GM12878 (cell line): Measurements from ENCODE around the gene CAPZB. TPM values are rescaled to one million over a fixed set of nuclear protein-coding genes. Genes with fewer than 3 reads are reported as not detected.
A peak's percentile ranks its signal among the peaks of the same experiment; 100 is the strongest.

Experiments
- ATAC-seq: fragments of 200-7000 bp; cut with Tn5 transposase; 3 replicates; pipeline ENCODE4 v1.9.1; 2020; ENCODE audit warnings: mild to moderate bottlenecking, moderate library complexity
- BruUV-seq: library from RNA; stranded (reverse); fragments of 400-500 nt; replicated peaks from 2 replicates; lab custom pipeline; 2021; lab: Mats Ljungman, UMichigan
- CTCF ChIA-PET: fragments of 300-600 bp; sonication (Branson Sonifier 250); formaldehyde crosslinking; extraction: SDS; loops from one replicate; lab custom pipeline; 2021; ENCODE audit warnings: inconsistent platforms; lab: Yijun Ruan, JAX
- POLR2A ChIA-PET: fragments of 350-600 bp; formaldehyde crosslinking; extraction: SDS; loops from one replicate; lab custom pipeline; 2021; ENCODE audit warnings: inconsistent platforms; lab: Charles Lee
- RAD21 ChIA-PET: fragments of 300-600 bp; sonication (Branson Sonifier 250); formaldehyde crosslinking; loops from one replicate; lab custom pipeline; 2023; ENCODE audit warnings: antibody characterized with exemption; ENCODE audit not compliant: unreplicated experiment; lab: Charles Lee
- SMC1A ChIA-PET: fragments of 300-600 bp; sonication (Branson Sonifier 250); formaldehyde crosslinking; loops from one replicate; lab custom pipeline; 2023; ENCODE audit not compliant: unreplicated experiment, uncharacterized antibody; lab: Charles Lee
- DNase-seq: peaks from one replicate; pipeline ENCODE4 v3.0.0-alpha.2; 2011; ENCODE audit warnings: low read depth, low spot score
- FAIRE-seq: peaks from 3 replicates; lab custom pipeline; 2011; peaks lifted over from hg19 to GRCh38; lab: Jason Lieb, UNC
- H2AFZ ChIP-seq: 2 replicates; pipeline ENCODE4 v1.6.0; 2011; ENCODE audit warnings: low read depth, low read length, control low read depth; ENCODE audit not compliant: control insufficient read depth
- H3K27ac ChIP-seq: 2 replicates; pipeline ENCODE4 v1.5.1; 2011; ENCODE audit warnings: control low read depth; ENCODE audit not compliant: control insufficient read depth, insufficient read depth
- H3K27me3 ChIP-seq, 2 experiments: replicated peaks in 1 of 2; 2 replicates each; pipeline versions ENCODE4 v1.6.0 to v1.6.1; 2011; ENCODE audit warnings: low read length in 1 of 2; ENCODE audit not compliant: control insufficient read depth in 2 of 2, insufficient read depth in 2 of 2
- H3K36me3 ChIP-seq, 2 experiments: 2 replicates each; pipeline ENCODE4 v1.5.1; 2011; ENCODE audit warnings: low read length in 1 of 2; ENCODE audit not compliant: control insufficient read depth in 2 of 2, insufficient read depth in 2 of 2
- H3K4me1 ChIP-seq: 2 replicates; pipeline ENCODE4 v1.6.1; 2011; ENCODE audit warnings: mild to moderate bottlenecking, low read length, moderate library complexity, mixed read lengths; ENCODE audit not compliant: control insufficient read depth, insufficient read depth
- H3K4me2 ChIP-seq: 2 replicates; pipeline ENCODE4 v1.6.0; 2011; ENCODE audit warnings: control low read depth; ENCODE audit not compliant: control insufficient read depth, insufficient read depth
- H3K4me3 ChIP-seq: fragments of 200-600 bp; sonication (generic); 2 replicates; pipeline ENCODE4 v1.5.1; 2016
- H3K79me2 ChIP-seq: 2 replicates; pipeline ENCODE4 v1.6.0; 2011; ENCODE audit warnings: low read length; ENCODE audit not compliant: control insufficient read depth, insufficient read depth
- H3K9ac ChIP-seq: 2 replicates; pipeline ENCODE4 v1.8.0; 2011; ENCODE audit warnings: low read length, control low read depth, mixed read lengths; ENCODE audit not compliant: control insufficient read depth, insufficient read depth
- H3K9me3 ChIP-seq: replicated peaks from 3 replicates; pipeline ENCODE4 v1.5.1; 2011; ENCODE audit warnings: mild to moderate bottlenecking, low read length; ENCODE audit not compliant: control insufficient read depth, insufficient read depth
- H4K20me1 ChIP-seq: 2 replicates; pipeline ENCODE4 v1.6.0; 2011; ENCODE audit not compliant: control insufficient read depth, insufficient read depth
- BRCA1 ChIP-seq: IDR thresholded peaks from 2 replicates; pipeline ENCODE4 v1.6.1; 2011; ENCODE audit warnings: low read depth, low read length, improper control_type of control experiment
- CBX5 ChIP-seq: sonication (generic); IDR thresholded peaks from 2 replicates; pipeline ENCODE4 v1.6.1; 2016; ENCODE audit warnings: low read depth, moderate library complexity, mild to moderate bottlenecking, inconsistent platforms
- CEBPZ ChIP-seq: fragments of 150-350 bp; IDR thresholded peaks from 2 replicates; pipeline ENCODE4 v1.6.1; 2016; ENCODE audit warnings: low read depth, low read length
- CHD1 ChIP-seq: IDR thresholded peaks from 2 replicates; pipeline ENCODE4 v1.6.1; 2012; ENCODE audit warnings: low read depth, low read length, improper control_type of control experiment
- CREB1 ChIP-seq: IDR thresholded peaks from 2 replicates; pipeline ENCODE4 v1.6.1; 2012; ENCODE audit warnings: low read depth, mild to moderate bottlenecking, inconsistent platforms
- EGR1 ChIP-seq, 2 experiments: IDR thresholded peaks; 1 replicate in 1 of 2; 2 replicates in 1 of 2; pipeline ENCODE4 v1.6.1; 2011 to 2012; ENCODE audit warnings: low read depth in 2 of 2, low read length in 2 of 2, borderline replicate concordance in 1 of 2, mild to moderate bottlenecking in 1 of 2, moderate library complexity in 1 of 2
- JUNB ChIP-seq: IDR thresholded peaks from 2 replicates; pipeline ENCODE4 v1.6.1; 2016; ENCODE audit warnings: antibody characterized with exemption, mild to moderate bottlenecking
- MAX ChIP-seq: IDR thresholded peaks from 2 replicates; pipeline ENCODE4 v1.6.1; 2012; ENCODE audit warnings: low read depth, low read length, improper control_type of control experiment
- NRF1 ChIP-seq: conservative IDR thresholded peaks from 2 replicates; pipeline ENCODE4 v1.6.1; 2011; ENCODE audit warnings: mild to moderate bottlenecking, low read depth, low read length, improper control_type of control experiment
- PAX8 ChIP-seq: fragments of 450-650 bp; IDR thresholded peaks from 2 replicates; pipeline ENCODE4 v1.6.1; 2017; ENCODE audit warnings: mild to moderate bottlenecking, moderate library complexity
- RELA ChIP-seq: fragments of 450-650 bp; IDR thresholded peaks from 2 replicates; pipeline ENCODE4 v1.8.0; 2014; ENCODE audit warnings: borderline replicate concordance; ENCODE audit not compliant: partially characterized antibody
- SPI1 ChIP-seq: IDR thresholded peaks from 2 replicates; pipeline ENCODE4 v1.6.1; 2011; ENCODE audit warnings: low read depth, mild to moderate bottlenecking, low read length, moderate library complexity, borderline replicate concordance; ENCODE audit not compliant: insufficient read depth
- ZNF687 ChIP-seq: fragments of 450-650 bp; IDR thresholded peaks from 2 replicates; pipeline ENCODE4 v1.6.1; 2017; ENCODE audit warnings: mild to moderate bottlenecking, moderate library complexity
- WGBS: methylation state at CpG from one replicate; pipeline ENCODE4 v1.1.6; 2016; ENCODE audit warnings: low lambda C conversion rate; ENCODE audit not compliant: insufficient replicate concordance, insufficient coverage; ENCODE audit errors: missing lambda C conversion rate; 5-methylcytosine and 5-hydroxymethylcytosine counted together
- in situ Hi-C: fragments of 300-500 bp; cut with MboI; formaldehyde crosslinking; loops from 9 replicates; pipeline ENCODE4 v1.14.3; 2018; ENCODE audit warnings: mixed read lengths
- intact Hi-C: fragments of 100-400 bp; cut with micrococcal nuclease; formaldehyde crosslinking; loops from one replicate; pipeline ENCODE4 v1.14.2; 2022; ENCODE audit not compliant: unreplicated experiment
- polyA plus RNA-seq, 11 experiments: library from polyadenylated mRNA; depleted of rRNA in 4 of 11; unstranded in 6 of 11; stranded (reverse) in 5 of 11; fragments of >200 nt; fragmentation: Nextera tagmentation in 4 of 11; fragmentation: Illumina TruSeq in 1 of 11; extraction: Ambion mirVana in 4 of 11; extraction: Trizol in 1 of 11; gene quantifications; 1 replicate in 1 of 11; 2 replicates in 10 of 11; pipeline versions ENCODE4 v1.2.1 to v1.2.3, GENCODE V29; 2011 to 2016; ENCODE audit warnings: inconsistent platforms in 2 of 11, missing spikeins in 2 of 11, low read depth in 1 of 11
- total RNA-seq, 4 experiments: library from RNA; depleted of rRNA in 3 of 4; stranded (reverse); fragments of >200 nt in 3 of 4; fragmentation: Illumina TruSeq in 1 of 4; extraction: Trizol in 1 of 4; gene quantifications; 2 replicates each; pipeline versions ENCODE4 v1.2.1 to v1.2.3, GENCODE V29; 2013 to 2021

CAPZB gene
- total and polyA plus RNA-seq, 10 of the 15 experiments (the other 5 are each of a cell fraction or from before 2014, with no cell fraction given) = 104 to 454 (median 213) TPM

GRCh38 chr1:19418503-19418971 is 66.8 kb downstream of the CAPZB start (continued):
- TF ChIP-seq CHD1 = no peak
- no peak for TF ChIP-seq RELA
- no peak for TF ChIP-seq NRF1
- TF ChIP-seq CEBPZ = no peak
- no peak for TF ChIP-seq CBX5
- no peak for TF ChIP-seq EGR1 (IDR thresholded peaks at IDR 0.05; ENCODE audit: borderline replicate concordance in 1 of 2, low read depth in 2 of 2, low read length in 2 of 2)
- TF ChIP-seq CREB1 = no peak

GRCh38 chr1:19416921-19417470 is 68.3 kb downstream of the CAPZB start:
- no peaks in the 10 kb centered on the region for H3K9me3 ChIP-seq
- in situ Hi-C loops = no loop called here
- DNase-seq = no peak
- 81% methylated on average over 6 of the region's 6 CpGs for WGBS
- TSS peak; percentile 23 for BruUV-seq
- peaks cover 34% of the 10 kb centered on the region for H3K79me2 ChIP-seq
- no peak for TF ChIP-seq ZNF687
- TF ChIP-seq JUNB = no peak
- no peak for TF ChIP-seq CHD1
- no peak for TF ChIP-seq BRCA1
- no peak for TF ChIP-seq SPI1
- no peak for TF ChIP-seq MAX
- no peak for TF ChIP-seq PAX8
- TF ChIP-seq, all 136 proteins: peak for 0
- ChIA-PET CTCF (interaction anchor here (1.1 to 1.7 kb wide), 3 partner anchors 15 to 165 kb away, joined by 3 to 5 read pairs (median 3); no protein-coding TSS in a partner anchor), POLR2A (no interaction called here), SMC1A (interaction anchor here (1.1 kb wide), 1 partner anchor 71 kb away, joined by 3 read pairs; no protein-coding TSS in a partner anchor), RAD21 (no interaction called here)
- ATAC-seq (no peak), FAIRE-seq (no peak)
- Histone ChIP-seq H2AFZ (no peak overlapping the region), H3K4me3 (no peak overlapping the region), H3K4me1 (peaks cover 8% of the 10 kb centered on the region), H4K20me1 (peaks cover 5% of the 10 kb centered on the region), H3K27me3 (no peaks in the 10 kb centered on the region), H3K27ac (no peak overlapping the region), H3K36me3 (peaks cover 13 to 19% of the 10 kb centered on the region in 2 experiments), H3K4me2 (no peak overlapping the region), H3K9ac (no peak overlapping the region)
- intact Hi-C loops = no loop called here
